Liver (tissue), 9 donors: Measurements from ENCODE around the gene COA8. TPM values are rescaled to one million over a fixed set of nuclear protein-coding genes. Genes with fewer than 3 reads are reported as not detected.

Experiments
- DNase-seq: peaks from one replicate; pipeline ENCODE4 v3.0.0-alpha.2; 2017; ENCODE audit warnings: low spot score
- H3K27ac ChIP-seq, 2 donors: one replicate each; pipeline ENCODE4 v1.7.0; 2013; ENCODE audit warnings: inconsistent platforms in 2 of 2, low read length in 2 of 2, control low read depth in 1 of 2, low read depth in 1 of 2, mild to moderate bottlenecking in 1 of 2
- H3K27me3 ChIP-seq, 4 donors: one replicate each; pipeline versions ENCODE4 v1.6.1 to v1.7.0; 2013; ENCODE audit warnings: low read length in 3 of 4, inconsistent platforms in 1 of 4, mild to moderate bottlenecking in 1 of 4, moderate library complexity in 1 of 4; ENCODE audit not compliant: control insufficient read depth in 4 of 4, insufficient read depth in 4 of 4
- H3K36me3 ChIP-seq, 4 donors: one replicate each; pipeline versions ENCODE4 v1.6.1 to v1.7.0; 2013; ENCODE audit warnings: low read length in 3 of 4, mild to moderate bottlenecking in 3 of 4, low read depth in 1 of 4, moderate library complexity in 1 of 4; ENCODE audit not compliant: control insufficient read depth in 4 of 4, insufficient read depth in 3 of 4
- H3K4me1 ChIP-seq, 4 donors: one replicate each; pipeline versions ENCODE4 v1.6.1 to v1.7.0; 2013; ENCODE audit warnings: low read length in 3 of 4, mild to moderate bottlenecking in 3 of 4, moderate library complexity in 1 of 4; ENCODE audit not compliant: control insufficient read depth in 4 of 4, insufficient read depth in 4 of 4
- H3K4me3 ChIP-seq, 3 donors: one replicate each; pipeline versions ENCODE4 v1.6.1 to v1.7.0; 2013; ENCODE audit warnings: low read length in 3 of 3, control low read depth in 1 of 3, low read depth in 1 of 3, mild to moderate bottlenecking in 1 of 3
- H3K9ac ChIP-seq, 2 donors: one replicate each; pipeline ENCODE4 v1.7.0; 2013; ENCODE audit warnings: low read length in 2 of 2, mild to moderate bottlenecking in 2 of 2, moderate library complexity in 2 of 2, control low read depth in 1 of 2, low read depth in 1 of 2
- H3K9me3 ChIP-seq, 4 donors: one replicate each; pipeline versions ENCODE4 v1.6.1 to v1.7.0; 2013; ENCODE audit warnings: low read length in 3 of 4; ENCODE audit not compliant: control insufficient read depth in 4 of 4
- ATF3 ChIP-seq: IDR thresholded peaks from 2 replicates; pipeline ENCODE4 v1.6.1; 2016; ENCODE audit warnings: antibody characterized with exemption
- CTCF ChIP-seq: fragments of 150-350 bp; IDR thresholded peaks from 2 replicates; pipeline ENCODE4 v1.5.1; 2017; ENCODE audit warnings: improper control_type of control experiment, low read depth, low read length; ENCODE audit not compliant: missing input control
- EGR1 ChIP-seq, 2 donors: IDR thresholded peaks; 2 replicates each; pipeline ENCODE4 v1.6.1; 2016 to 2018; ENCODE audit warnings: antibody characterized with exemption in 2 of 2, low read depth in 2 of 2
- FOXA1 ChIP-seq: IDR thresholded peaks from 2 replicates; pipeline ENCODE4 v1.6.1; 2016; ENCODE audit warnings: antibody characterized with exemption
- FOXA2 ChIP-seq: IDR thresholded peaks from 2 replicates; pipeline ENCODE4 v1.6.1; 2016; ENCODE audit warnings: antibody characterized with exemption
- GABPA ChIP-seq, 2 donors: IDR thresholded peaks in 1 of 2; conservative IDR thresholded peaks in 1 of 2; 2 replicates each; pipeline ENCODE4 v1.6.1; 2016; ENCODE audit warnings: antibody characterized with exemption in 2 of 2, mild to moderate bottlenecking in 1 of 2, moderate library complexity in 1 of 2
- HNF4A ChIP-seq, 2 donors: conservative IDR thresholded peaks; 2 replicates each; pipeline ENCODE4 v1.6.1; 2016; ENCODE audit warnings: antibody characterized with exemption in 2 of 2, mild to moderate bottlenecking in 2 of 2
- HNF4G ChIP-seq: IDR thresholded peaks from 2 replicates; pipeline ENCODE4 v1.6.1; 2016; ENCODE audit warnings: antibody characterized with exemption
- JUND ChIP-seq, 2 donors: IDR thresholded peaks; 2 replicates each; pipeline ENCODE4 v1.6.1; 2016; ENCODE audit warnings: antibody characterized with exemption in 2 of 2
- MAX ChIP-seq: IDR thresholded peaks from 2 replicates; pipeline ENCODE4 v1.6.1; 2016; ENCODE audit warnings: antibody characterized with exemption
- NR2F2 ChIP-seq: IDR thresholded peaks from 2 replicates; pipeline ENCODE4 v1.6.1; 2016; ENCODE audit warnings: antibody characterized with exemption
- RAD21 ChIP-seq, 2 donors: IDR thresholded peaks; 2 replicates each; pipeline ENCODE4 v1.6.1; 2016; ENCODE audit warnings: antibody characterized with exemption in 2 of 2, mild to moderate bottlenecking in 2 of 2
- REST ChIP-seq: IDR thresholded peaks from 2 replicates; pipeline ENCODE4 v1.6.1; 2016; ENCODE audit warnings: antibody characterized with exemption, mild to moderate bottlenecking
- RXRA ChIP-seq, 2 donors: IDR thresholded peaks; 2 replicates each; pipeline ENCODE4 v1.6.1; 2017 to 2018; ENCODE audit warnings: antibody characterized with exemption in 2 of 2, mild to moderate bottlenecking in 1 of 2
- SP1 ChIP-seq: IDR thresholded peaks from 2 replicates; pipeline ENCODE4 v1.6.1; 2018; ENCODE audit warnings: antibody characterized with exemption, mild to moderate bottlenecking
- TAF1 ChIP-seq: conservative IDR thresholded peaks from 2 replicates; pipeline ENCODE4 v1.6.1; 2016; ENCODE audit warnings: antibody characterized with exemption, mild to moderate bottlenecking
- YY1 ChIP-seq: IDR thresholded peaks from 2 replicates; pipeline ENCODE4 v1.6.1; 2016; ENCODE audit warnings: antibody characterized with exemption, mild to moderate bottlenecking
- WGBS: extraction: QIAGEN DNeasy Blood & Tissue Kit; methylation state at CpG from one replicate; pipeline ENCODE4 v1.1.7; 2013; 5-methylcytosine and 5-hydroxymethylcytosine counted together
- polyA plus RNA-seq, 2 donors: library from polyadenylated mRNA; stranded (reverse) in 1 of 2; unstranded in 1 of 2; fragments of 200-250 nt in 1 of 2; fragments of >200 nt in 1 of 2; fragmentation: Nextera tagmentation in 1 of 2; extraction: Ambion mirVana in 1 of 2; gene quantifications; one replicate each; pipeline versions ENCODE4 v1.2.1 to v1.2.3, GENCODE V29; 2013 to 2015
- total RNA-seq, 2 donors: library from RNA; depleted of rRNA; stranded (reverse); fragments of >200 nt; gene quantifications; one replicate each; pipeline ENCODE4 v1.2.3, GENCODE V29; 2014
- TF ChIP-seq, protein P1 (sequence below): IDR thresholded peaks from 2 replicates; pipeline ENCODE4 v1.6.1; 2016; ENCODE audit warnings: antibody characterized with exemption
- donor health status: healthy.
- donor health status: healthy.
- donor health status: healthy.
- donor health status: healthy.
- donor health status: healthy.

The COA8 gene
- total and polyA plus RNA-seq, 4 donors, result 8.3 to 35.5 (median 17.0) TPM

DNA sequence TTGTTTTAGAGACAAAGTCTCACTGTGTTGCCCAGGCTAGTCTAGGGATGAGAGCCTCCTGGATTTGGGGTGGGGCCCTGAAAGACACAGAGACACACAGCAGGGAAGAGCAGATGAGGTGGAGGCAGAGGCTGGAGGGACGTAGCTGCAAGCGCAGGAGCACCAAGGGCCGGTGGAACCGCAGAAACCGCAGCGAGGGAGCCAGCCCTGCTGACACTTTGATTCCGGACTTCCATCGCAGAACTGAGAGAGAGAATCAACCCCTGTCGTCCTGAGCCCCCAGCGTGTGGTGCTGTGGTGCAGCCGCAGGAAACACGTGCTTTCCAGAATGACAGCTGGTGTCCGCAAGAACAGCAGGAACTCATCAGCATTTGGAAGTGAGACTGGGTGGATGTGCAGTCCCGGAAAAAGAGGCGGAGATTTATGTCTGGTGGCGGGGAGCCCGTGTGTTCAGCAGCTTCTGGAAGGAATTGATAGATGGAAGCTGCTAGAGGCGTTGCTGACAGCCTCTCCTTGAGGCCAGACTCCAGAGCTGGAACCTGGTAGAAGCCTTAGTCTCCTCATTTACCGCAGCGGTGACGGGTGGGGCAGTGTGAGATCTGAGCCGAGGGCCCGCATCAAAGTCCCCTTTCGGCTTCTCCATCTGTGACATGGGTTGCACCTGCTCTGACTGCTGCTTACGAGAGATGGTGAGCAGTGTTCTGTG is 44.4 kb downstream of the COA8 start:
- Histone ChIP-seq H3K9me3 (peaks cover 0 to 9% (median 2%) of the 10 kb centered on the region in 4 donors), H3K27ac (no peak overlapping the region), H3K4me1 (peaks cover 0 to 11% (median 2%) of the 10 kb centered on the region in 4 donors), H3K27me3 (no peaks in the 10 kb centered on the region), H3K9ac (no peak overlapping the region), H3K4me3 (no peak overlapping the region), H3K36me3 (no peaks in the 10 kb centered on the region)
- WGBS, result 12% methylated on average over 25 of the region's 25 CpGs
- DNase-seq, result no peak
- TF ChIP-seq SP1 (peak; percentile 39), YY1 (no peak), HNF4A (conservative IDR thresholded peaks at IDR 0.05) (no peak), RAD21 (IDR thresholded peaks at IDR 0.05) (peak; percentile 59 to 69), CTCF (peak; percentile 13), MAX (peak; percentile 85), FOXA2 (no peak), HNF4G (no peak), JUND (IDR thresholded peaks at IDR 0.05) (no peak), NR2F2 (peak; percentile 33), GABPA (IDR thresholded peaks at IDR 0.05 in 1 of 2, conservative IDR thresholded peaks at IDR 0.05 in 1 of 2) (no peak), EGR1 (IDR thresholded peaks at IDR 0.05; ENCODE audit: low read depth in 2 of 2) (no peak), RXRA (IDR thresholded peaks at IDR 0.05) (peak in 1 of 2 donors; percentile 12), TAF1 (no peak), FOXA1 (no peak), ATF3 (no peak), REST (no peak)
- TF ChIP-seq, protein P1, sequence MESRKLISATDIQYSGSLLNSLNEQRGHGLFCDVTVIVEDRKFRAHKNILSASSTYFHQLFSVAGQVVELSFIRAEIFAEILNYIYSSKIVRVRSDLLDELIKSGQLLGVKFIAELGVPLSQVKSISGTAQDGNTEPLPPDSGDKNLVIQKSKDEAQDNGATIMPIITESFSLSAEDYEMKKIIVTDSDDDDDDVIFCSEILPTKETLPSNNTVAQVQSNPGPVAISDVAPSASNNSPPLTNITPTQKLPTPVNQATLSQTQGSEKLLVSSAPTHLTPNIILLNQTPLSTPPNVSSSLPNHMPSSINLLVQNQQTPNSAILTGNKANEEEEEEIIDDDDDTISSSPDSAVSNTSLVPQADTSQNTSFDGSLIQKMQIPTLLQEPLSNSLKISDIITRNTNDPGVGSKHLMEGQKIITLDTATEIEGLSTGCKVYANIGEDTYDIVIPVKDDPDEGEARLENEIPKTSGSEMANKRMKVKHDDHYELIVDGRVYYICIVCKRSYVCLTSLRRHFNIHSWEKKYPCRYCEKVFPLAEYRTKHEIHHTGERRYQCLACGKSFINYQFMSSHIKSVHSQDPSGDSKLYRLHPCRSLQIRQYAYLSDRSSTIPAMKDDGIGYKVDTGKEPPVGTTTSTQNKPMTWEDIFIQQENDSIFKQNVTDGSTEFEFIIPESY, result no peak
